Neuronal stem cell (in vitro differentiated cells): Measurements from ENCODE around the gene C19orf25.
A peak's percentile ranks its signal among the peaks of the same experiment; 100 is the strongest.

ENCODE experiments used
- DNase-seq: peaks from one replicate; pipeline ENCODE4 v3.0.0-alpha.2; 2013; ENCODE audit warnings: low spot score
- H2AFZ ChIP-seq: one replicate; pipeline ENCODE4 v1.6.1; 2013; ENCODE audit warnings: mild to moderate bottlenecking, low read length, inconsistent platforms
- H2AK5ac ChIP-seq: 2 replicates; pipeline ENCODE4 v1.6.1; 2013; ENCODE audit warnings: low read depth, mild to moderate bottlenecking, inconsistent platforms, low read length, moderate library complexity, mixed read lengths
- H2BK120ac ChIP-seq: 2 replicates; pipeline ENCODE4 v1.6.1; 2013; ENCODE audit warnings: low read depth, mild to moderate bottlenecking, inconsistent platforms, low read length, moderate library complexity, mixed read lengths
- H2BK12ac ChIP-seq: one replicate; pipeline ENCODE4 v1.6.1; 2013; ENCODE audit warnings: low read length, inconsistent platforms
- H2BK15ac ChIP-seq: 2 replicates; pipeline ENCODE4 v1.6.1; 2013; ENCODE audit warnings: mild to moderate bottlenecking, low read length, inconsistent platforms, mixed read lengths
- H2BK5ac ChIP-seq: one replicate; pipeline ENCODE4 v1.6.1; 2013; ENCODE audit warnings: inconsistent platforms, mild to moderate bottlenecking, low read length, moderate library complexity
- H3K14ac ChIP-seq: one replicate; pipeline ENCODE4 v1.6.1; 2013; ENCODE audit warnings: low read length, inconsistent platforms
- H3K18ac ChIP-seq: 2 replicates; pipeline ENCODE4 v1.6.1; 2013; ENCODE audit warnings: low read length, inconsistent platforms
- H3K23ac ChIP-seq: 2 replicates; pipeline ENCODE4 v1.6.1; 2013; ENCODE audit warnings: low read depth, mild to moderate bottlenecking, mixed read lengths, low read length, inconsistent platforms; ENCODE audit not compliant: poor library complexity
- H3K27ac ChIP-seq: replicated peaks from 3 replicates; pipeline ENCODE4 v1.5.1; 2013; ENCODE audit warnings: low read length, inconsistent platforms
- H3K27me3 ChIP-seq, 3 experiments: 2 replicates each; pipeline ENCODE4 v1.6.1; 2013; ENCODE audit warnings: low read length in 3 of 3, mild to moderate bottlenecking in 2 of 3, inconsistent platforms in 1 of 3, low read depth in 1 of 3, mixed read lengths in 1 of 3, moderate library complexity in 1 of 3; ENCODE audit not compliant: control insufficient read depth in 3 of 3, insufficient read depth in 3 of 3
- H3K36me3 ChIP-seq, 2 donors: replicated peaks in 1 of 2; 2 replicates each; pipeline ENCODE4 v1.6.1; 2013; ENCODE audit warnings: low read length in 2 of 2; ENCODE audit not compliant: control insufficient read depth in 2 of 2, insufficient read depth in 2 of 2
- H3K4ac ChIP-seq: 2 replicates; pipeline ENCODE4 v1.6.1; 2013; ENCODE audit warnings: inconsistent platforms, mild to moderate bottlenecking, low read length, moderate library complexity
- H3K4me1 ChIP-seq, 2 donors: 1 replicate in 1 of 2; 2 replicates in 1 of 2; pipeline ENCODE4 v1.6.1; 2013; ENCODE audit warnings: low read length in 2 of 2, low read depth in 1 of 2; ENCODE audit not compliant: control insufficient read depth in 2 of 2, insufficient read depth in 1 of 2
- H3K4me2 ChIP-seq: one replicate; pipeline ENCODE4 v1.6.1; 2013; ENCODE audit warnings: mild to moderate bottlenecking, low read length, inconsistent platforms; ENCODE audit not compliant: insufficient read depth, poor library complexity, severe bottlenecking
- H3K4me3 ChIP-seq, 2 donors: 2 replicates each; pipeline ENCODE4 v1.5.1; 2013; ENCODE audit warnings: low read length in 2 of 2, mild to moderate bottlenecking in 2 of 2, inconsistent platforms in 1 of 2, moderate library complexity in 1 of 2
- H3K79me1 ChIP-seq: one replicate; pipeline ENCODE4 v1.6.1; 2013; ENCODE audit warnings: low read depth, mild to moderate bottlenecking, inconsistent platforms, low read length, moderate library complexity
- H3K9ac ChIP-seq: one replicate; pipeline ENCODE4 v1.6.1; 2013; ENCODE audit warnings: mild to moderate bottlenecking, low read depth, low read length, inconsistent platforms; ENCODE audit not compliant: poor library complexity
- H3K9me3 ChIP-seq, 2 donors: replicated peaks in 1 of 2; 2 replicates each; pipeline versions ENCODE3 to v1.6.1; 2013; ENCODE audit warnings: low read length in 2 of 2, mild to moderate bottlenecking in 2 of 2, inconsistent platforms in 1 of 2, low read depth in 1 of 2, mixed read lengths in 1 of 2, moderate library complexity in 1 of 2; ENCODE audit not compliant: control insufficient read depth in 2 of 2, insufficient read depth in 1 of 2
- H4K8ac ChIP-seq: one replicate; pipeline ENCODE4 v1.6.1; 2013; ENCODE audit warnings: low read depth, mild to moderate bottlenecking, inconsistent platforms, low read length, moderate library complexity
- H4K91ac ChIP-seq: one replicate; pipeline ENCODE4 v1.6.1; 2013; ENCODE audit warnings: low read length, low read depth, mild to moderate bottlenecking, inconsistent platforms; ENCODE audit not compliant: poor library complexity
- WGBS, 2 donors: extraction: QIAGEN DNeasy Blood & Tissue Kit; methylation state at CpG; one replicate each; pipeline ENCODE4 v1.1.7; 2013; ENCODE audit warnings: missing lambda C conversion rate in 2 of 2, mixed read lengths in 1 of 2; ENCODE audit not compliant: insufficient read length in 2 of 2, insufficient replicate concordance in 1 of 2; ENCODE audit errors: extremely low coverage in 2 of 2; 5-methylcytosine and 5-hydroxymethylcytosine counted together

The C19orf25 gene

DNA sequence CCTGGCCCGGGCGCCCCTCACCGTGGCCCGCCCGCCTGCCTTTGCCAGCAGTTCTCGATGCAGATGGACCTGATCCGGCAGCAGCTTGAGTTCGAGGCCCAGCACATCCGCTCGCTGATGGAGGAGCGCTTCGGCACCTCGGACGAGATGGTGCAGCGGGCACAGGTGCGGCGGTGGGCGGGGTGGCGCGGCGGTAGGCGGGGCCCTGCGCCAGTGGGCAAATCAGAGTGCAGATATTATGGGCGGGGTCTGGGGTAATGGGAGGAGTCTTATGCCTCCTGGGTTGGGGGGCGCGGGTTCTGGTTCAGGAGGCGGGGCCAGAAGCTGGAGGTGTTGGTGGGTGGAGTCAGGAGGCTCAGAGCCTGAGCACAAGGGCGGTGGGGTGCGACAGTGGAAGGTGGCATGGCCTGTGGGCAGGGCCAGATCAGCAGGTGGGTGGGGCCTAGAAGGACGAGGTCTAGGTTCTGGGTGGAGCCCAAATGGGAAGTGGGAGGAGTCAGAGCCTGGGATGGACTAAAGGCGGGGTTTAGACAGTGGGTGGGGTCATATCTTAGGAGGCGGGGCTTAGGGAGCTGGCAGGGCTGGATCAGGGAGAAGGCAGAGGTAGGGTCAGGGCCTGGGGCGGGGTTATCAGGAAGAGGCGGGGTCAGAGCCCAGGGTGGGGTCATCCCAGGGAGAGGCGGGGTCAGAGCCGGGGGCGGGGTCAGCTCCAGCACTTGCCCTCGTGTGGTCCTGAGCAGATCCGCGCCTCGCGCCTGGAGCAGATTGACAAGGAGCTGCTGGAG, 23.5 kb downstream of the C19orf25 start:
- peaks cover 28 to 31% of the 10 kb centered on the region in 2 donors for H3K4me1 ChIP-seq
- peak overlapping the region; percentile 73 for H2BK12ac ChIP-seq
- peak overlapping the region; percentile 91 for H3K23ac ChIP-seq
- WGBS, 2 donors = no CpG with 5 or more reads among the region's 42 CpGs
- peak overlapping the region; percentile 13 for H2BK5ac ChIP-seq
- no peak overlapping the region for H3K4me2 ChIP-seq
- no peak for DNase-seq
- H3K14ac ChIP-seq = peak overlapping the region; percentile 82
- peak overlapping the region; percentile 26 for H2BK15ac ChIP-seq
- H3K27me3 ChIP-seq = no peaks in the 10 kb centered on the region
- peaks cover 17% of the 10 kb centered on the region for H3K79me1 ChIP-seq
- peak overlapping the region in 1 of 2 donors; percentile 36 for H3K4me3 ChIP-seq
- H3K18ac ChIP-seq = peak overlapping the region; percentile 80
- H3K9me3 ChIP-seq = no peaks in the 10 kb centered on the region
- H3K27ac ChIP-seq = no peak overlapping the region
- H3K36me3 ChIP-seq = peaks cover 30 to 81% of the 10 kb centered on the region in 2 donors
- H2AFZ ChIP-seq = no peak overlapping the region
- H2AK5ac ChIP-seq = peak overlapping the region; percentile 56
- no peak overlapping the region for H4K91ac ChIP-seq
- H3K9ac ChIP-seq = no peak overlapping the region
- H4K8ac ChIP-seq = no peak overlapping the region
- peak overlapping the region; percentile 53 for H3K4ac ChIP-seq
- no peak overlapping the region for H2BK120ac ChIP-seq

DNA sequence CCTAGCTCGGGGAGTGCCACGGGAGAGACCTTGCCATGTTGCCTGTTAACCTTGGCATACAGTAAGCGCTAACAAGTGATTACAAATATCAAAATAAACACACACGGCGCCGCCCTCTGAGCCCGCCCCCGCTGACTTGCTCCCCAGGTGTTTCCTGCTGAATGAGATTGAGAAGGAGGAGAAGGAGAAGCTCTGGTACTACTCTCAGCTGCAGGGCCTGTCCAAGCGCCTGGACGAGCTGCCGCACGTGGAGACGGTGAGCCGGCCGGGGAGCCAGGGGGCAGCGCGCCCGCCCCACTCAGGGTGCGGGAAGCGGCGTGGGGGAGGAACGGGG, 24.0 kb downstream of the C19orf25 start:
- DNase-seq = no peak
- Histone ChIP-seq H3K27me3 (no peaks in the 10 kb centered on the region), H3K4me2 (no peak overlapping the region), H3K4me1 (peaks cover 32 to 35% of the 10 kb centered on the region in 2 donors), H4K8ac (no peak overlapping the region), H3K14ac (no peak overlapping the region), H2BK5ac (no peak overlapping the region), H3K4me3 (peak overlapping the region in 1 of 2 donors; percentile 36), H2BK120ac (no peak overlapping the region), H3K4ac (peak overlapping the region; percentile 53), H3K23ac (peak overlapping the region; percentile 91), H3K27ac (no peak overlapping the region), H3K9ac (no peak overlapping the region), H4K91ac (no peak overlapping the region), H3K9me3 (no peaks in the 10 kb centered on the region), H3K36me3 (peaks cover 25 to 75% of the 10 kb centered on the region in 2 donors), H2AK5ac (peak overlapping the region; percentile 56), H3K79me1 (peaks cover 17% of the 10 kb centered on the region), H2AFZ (no peak overlapping the region), H2BK12ac (peak overlapping the region; percentile 73), H3K18ac (peak overlapping the region; percentile 80), H2BK15ac (peak overlapping the region; percentile 26)
- no CpG with 5 or more reads among the region's 22 CpGs for WGBS, 2 donors

DNA sequence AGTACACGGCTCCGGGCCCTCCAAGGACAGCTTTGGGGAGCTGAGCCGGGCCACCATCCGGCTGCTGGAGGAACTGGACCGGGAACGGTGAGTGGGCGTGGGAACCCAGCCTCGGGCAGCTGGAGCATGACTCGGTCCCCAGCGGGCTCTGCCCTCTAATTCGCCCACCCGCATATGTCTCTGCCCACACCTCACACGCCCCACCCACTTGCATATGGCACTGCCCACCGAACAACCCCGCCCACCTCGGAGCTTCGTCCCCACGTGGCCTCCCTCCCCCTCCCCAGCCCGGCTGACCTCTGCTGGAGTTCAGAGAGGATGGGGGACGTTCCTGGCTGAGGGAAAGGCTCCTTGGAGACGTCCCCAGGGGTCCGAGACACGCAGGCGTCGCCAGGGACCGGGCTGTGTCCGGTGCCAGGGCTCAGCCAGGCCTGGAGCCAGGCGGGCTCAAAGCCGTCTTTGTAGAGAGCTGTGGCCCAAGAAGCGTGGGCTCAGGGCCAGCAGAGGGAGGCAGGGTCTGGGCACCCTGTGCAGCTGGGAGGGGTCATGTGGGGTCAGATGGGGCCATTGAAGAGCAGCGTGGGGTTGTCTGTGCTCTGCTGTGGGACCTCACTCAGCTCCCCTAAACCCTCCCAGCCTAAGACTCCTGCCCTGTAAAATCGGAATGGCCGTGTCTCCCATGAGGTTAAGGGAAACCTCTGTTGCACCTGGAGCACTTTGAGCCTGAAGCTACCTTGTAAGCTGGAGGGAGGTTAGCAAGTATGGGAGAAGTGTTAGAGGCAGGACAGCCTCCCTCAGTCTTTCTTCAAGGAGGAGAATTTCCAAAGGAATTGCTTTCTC, 25.3 kb downstream of the C19orf25 start:
- no peak overlapping the region for H2BK12ac ChIP-seq
- peak overlapping the region; percentile 99 for H2AK5ac ChIP-seq
- H3K4me2 ChIP-seq = no peak overlapping the region
- H3K27me3 ChIP-seq = no peaks in the 10 kb centered on the region
- no peak overlapping the region for H3K23ac ChIP-seq
- peak overlapping the region; percentile 100 for H2BK15ac ChIP-seq
- no peak overlapping the region for H4K91ac ChIP-seq
- H3K4me3 ChIP-seq = no peak overlapping the region
- H3K9ac ChIP-seq = no peak overlapping the region
- peaks cover 17% of the 10 kb centered on the region for H3K79me1 ChIP-seq
- H3K4ac ChIP-seq = peak overlapping the region; percentile 76
- peaks cover 39 to 44% of the 10 kb centered on the region in 2 donors for H3K4me1 ChIP-seq
- H2AFZ ChIP-seq = no peak overlapping the region
- no peaks in the 10 kb centered on the region for H3K9me3 ChIP-seq
- H2BK120ac ChIP-seq = no peak overlapping the region
- no peak overlapping the region for H4K8ac ChIP-seq
- no peak for DNase-seq
- H3K27ac ChIP-seq = no peak overlapping the region
- no peak overlapping the region for H3K14ac ChIP-seq
- no CpG with 5 or more reads among the region's 33 CpGs for WGBS, 2 donors
- peaks cover 18 to 63% of the 10 kb centered on the region in 2 donors for H3K36me3 ChIP-seq
- no peak overlapping the region for H2BK5ac ChIP-seq
- peak overlapping the region; percentile 99 for H3K18ac ChIP-seq
